HG02763 (cell line): ENCODE results near the gene LINGO1.

Experiments used
- ATAC-seq: cut with Tn5 transposase; IDR thresholded peaks from one replicate; pipeline ENCODE4 v1.9.1; 2021; ENCODE audit warnings: mild to moderate bottlenecking, moderate library complexity; ENCODE audit not compliant: unreplicated experiment

The LINGO1 gene

GRCh38 chr15:77574521-77575202, 58.0 kb downstream of the LINGO1 start:
- ATAC-seq, result no peak

DNA sequence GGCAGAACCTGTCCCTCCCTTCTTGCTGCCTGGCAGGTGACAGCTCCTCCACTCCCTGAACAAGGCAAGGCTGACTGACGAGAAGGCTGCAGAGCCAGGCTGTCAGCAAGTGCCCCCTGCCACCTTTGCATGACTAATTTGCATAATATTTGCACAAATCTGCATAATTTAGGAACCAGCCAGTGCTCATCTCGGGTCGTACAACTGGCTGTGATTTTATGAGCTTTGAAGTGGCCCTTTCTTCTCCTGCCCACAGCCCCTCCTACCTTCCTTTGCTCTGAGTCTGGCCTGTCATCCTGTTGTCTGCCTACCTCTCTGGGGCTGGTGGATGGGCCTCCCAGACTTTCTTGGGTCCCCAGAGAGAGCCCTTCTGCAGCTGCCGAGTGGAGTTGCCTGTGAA, 58.9 kb downstream of the LINGO1 start:
- ATAC-seq, result no peak

DNA sequence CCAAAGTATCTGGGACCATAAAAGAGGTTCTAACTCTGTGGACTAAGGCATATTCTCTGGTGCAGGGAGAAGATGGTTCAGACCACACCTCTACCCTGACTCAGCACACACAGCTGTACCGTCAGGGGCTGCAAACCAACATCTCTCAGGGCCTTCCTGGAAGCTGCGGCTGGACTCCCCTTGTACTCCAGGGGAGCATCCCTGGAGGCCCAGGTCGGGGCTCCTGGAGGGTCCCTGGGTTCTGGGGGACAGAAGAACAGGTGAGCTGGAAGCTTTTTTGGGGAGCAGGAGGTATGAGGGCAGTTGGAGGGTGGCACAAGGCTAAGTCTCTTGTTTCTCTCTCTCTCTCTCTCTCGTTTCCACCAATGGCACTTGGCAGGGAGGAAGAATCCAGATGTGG, 60.5 kb downstream of the LINGO1 start:
- ATAC-seq, result no peak

DNA sequence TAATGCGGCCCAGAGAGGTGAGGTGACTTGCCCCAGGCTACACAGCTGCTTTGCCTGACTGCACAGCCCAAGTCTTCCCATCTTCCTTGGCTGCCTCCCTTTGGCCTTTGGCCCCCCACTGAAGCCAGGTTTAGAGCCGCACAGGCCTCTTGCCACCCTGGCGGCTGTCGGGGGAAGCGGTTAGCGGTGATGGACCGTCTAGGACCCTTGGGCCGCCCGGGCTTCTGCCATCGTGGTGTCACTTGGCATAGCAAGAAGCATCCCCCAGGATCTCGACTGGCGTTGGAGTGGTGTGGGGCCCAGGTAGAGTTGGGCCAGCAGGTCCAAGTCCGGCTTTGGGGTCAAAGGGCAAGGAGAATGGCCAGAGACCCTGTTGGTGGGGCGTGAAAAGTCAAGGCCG, 61.0 kb downstream of the LINGO1 start:
- no peak for ATAC-seq

DNA sequence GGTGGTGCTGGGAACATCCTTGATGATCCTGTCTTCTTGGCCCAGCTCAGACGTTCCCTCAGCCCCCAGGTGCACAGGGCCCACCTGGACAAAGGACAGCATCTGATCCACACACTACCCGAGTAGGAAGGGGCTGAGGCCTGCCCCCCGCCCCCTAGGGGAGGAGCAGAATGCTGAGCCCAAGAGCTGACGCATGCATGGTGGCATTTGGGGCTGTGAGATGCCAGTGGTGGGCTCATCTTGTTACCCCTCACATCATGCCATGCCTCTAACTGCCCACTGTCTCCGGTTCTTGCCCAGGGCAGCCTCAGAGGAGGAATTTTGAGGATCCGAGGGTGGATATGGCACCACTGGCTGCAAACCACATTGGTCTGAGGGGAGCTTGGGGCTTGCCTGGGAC, 61.5 kb downstream of the LINGO1 start:
- no peak for ATAC-seq

DNA sequence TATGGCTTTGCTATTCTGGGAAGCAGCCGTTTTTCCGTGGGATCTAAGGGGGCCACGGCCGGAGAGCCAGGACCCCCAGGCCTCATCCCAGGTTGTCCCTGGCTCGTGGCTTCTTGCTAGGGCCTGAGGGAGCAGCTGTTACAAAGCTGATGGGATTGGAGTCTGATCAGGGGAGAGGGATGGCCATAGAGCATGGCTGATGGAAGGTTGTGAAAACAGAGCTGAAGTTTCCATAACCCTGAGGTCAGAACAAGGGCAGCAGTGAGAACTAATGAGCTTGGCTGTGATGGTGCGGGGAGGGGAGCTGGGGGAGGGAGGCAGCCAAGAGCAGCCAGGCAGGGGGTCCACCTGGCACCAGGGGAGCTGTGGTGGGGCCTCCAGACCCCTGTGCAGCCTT, 63.0 kb downstream of the LINGO1 start:
- no peak for ATAC-seq

DNA sequence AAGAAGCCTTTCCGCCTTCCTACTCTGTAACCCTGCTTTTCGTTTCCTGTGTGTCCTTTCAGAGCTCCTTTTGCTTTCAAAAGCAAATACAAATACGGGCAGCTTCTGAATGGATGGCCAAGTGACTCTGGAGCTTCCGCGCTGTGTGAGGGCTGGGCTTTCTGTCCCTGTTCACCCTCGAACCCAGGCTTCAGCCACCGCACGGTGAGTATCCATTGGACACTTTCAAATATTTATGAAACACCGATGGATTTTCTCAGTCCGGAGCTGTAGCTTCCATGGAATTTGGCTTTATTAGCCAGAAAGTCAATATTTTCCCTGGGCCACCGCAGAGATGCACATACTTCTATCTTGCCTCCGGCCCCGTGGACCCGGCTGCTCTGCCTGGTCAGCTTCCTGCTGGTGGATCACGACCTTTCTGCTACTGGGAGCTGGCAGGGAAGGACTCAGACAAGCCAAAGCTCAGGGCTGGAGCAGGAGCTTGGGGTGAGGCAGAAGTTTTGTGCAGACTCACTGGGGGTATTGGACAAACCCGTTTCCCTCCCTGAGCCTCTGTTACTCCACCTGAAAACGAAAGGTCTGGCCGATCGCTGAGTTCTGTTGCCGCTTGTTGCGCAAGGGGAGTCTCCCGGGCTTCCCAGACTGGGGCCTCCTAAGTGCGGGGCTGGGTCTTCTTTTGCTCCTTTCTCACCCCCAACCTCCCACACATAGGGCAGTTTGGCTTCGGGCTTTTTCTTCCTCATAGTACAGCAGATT, 63.6 kb downstream of the LINGO1 start:
- ATAC-seq, result no peak

- ATAC-seq, result no peak
These were observed 64.4 kb downstream of the LINGO1 start for GRCh38 chr15:77568014-77568972.

DNA sequence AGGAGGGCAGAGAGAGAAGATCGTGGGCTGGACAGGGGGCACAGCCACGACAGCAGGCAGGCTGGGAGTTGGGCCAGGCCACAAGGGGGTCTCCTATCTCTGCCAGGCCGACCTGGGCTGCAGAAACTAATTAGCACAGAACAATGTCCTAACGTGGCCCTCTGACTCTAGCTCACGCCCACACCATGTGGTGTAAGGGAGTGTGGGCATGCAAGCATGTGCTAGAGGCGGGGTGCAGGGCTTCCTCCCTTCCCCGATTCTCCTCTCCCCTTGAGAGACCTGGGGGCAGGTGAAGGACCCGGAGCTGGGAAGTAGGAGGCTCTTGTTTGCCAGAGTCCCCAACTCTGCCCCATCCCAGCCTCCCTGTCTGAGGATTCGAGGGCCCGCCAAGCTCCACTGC, 65.5 kb downstream of the LINGO1 start:
- no peak for ATAC-seq

DNA sequence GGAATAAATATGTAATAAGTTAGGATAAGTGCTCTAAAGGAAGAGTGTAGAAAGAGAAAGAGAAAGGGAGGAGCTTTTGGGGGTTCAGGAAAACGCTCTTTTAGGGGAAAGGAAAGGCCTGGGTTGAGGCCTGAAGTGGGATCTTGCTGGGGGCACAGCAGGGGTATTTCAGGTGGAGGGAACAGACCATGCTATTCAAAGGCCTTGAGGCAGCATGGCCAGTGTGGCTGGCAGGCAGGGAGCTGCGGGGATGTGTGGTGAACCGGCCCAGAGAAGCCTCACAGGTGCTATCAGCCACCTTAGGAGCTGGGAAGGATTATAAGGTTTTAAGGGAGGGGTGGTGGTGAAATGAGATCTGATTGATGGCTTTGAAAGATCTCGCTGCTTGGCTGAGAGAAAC, 66.6 kb downstream of the LINGO1 start:
- ATAC-seq, result no peak

DNA sequence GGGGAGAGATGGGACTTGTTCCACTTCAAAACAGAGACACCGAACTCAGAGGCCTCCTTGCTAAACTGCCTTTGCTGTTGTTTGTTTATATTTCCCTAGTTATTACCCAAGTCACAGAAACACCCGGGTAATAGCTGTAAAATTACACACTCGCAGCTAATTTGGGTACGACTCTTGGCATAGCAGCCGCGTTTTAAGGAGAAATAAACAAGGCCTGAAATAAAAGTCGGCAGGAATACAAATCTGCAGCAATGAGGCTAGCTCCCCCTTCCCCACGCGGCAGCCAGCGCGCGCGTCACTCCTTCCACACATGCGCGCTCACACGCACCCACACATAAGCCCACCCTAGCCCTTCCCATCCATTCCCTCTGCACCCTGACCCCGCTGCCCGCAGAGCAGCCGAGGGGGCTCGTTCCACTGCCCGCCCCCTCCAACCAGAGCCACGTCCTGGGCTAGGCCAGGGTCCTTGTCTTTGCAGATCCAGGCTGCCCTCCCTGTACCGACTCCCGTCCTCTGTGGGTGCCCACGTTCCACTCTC, 67.3 kb downstream of the LINGO1 start:
- no peak for ATAC-seq

DNA sequence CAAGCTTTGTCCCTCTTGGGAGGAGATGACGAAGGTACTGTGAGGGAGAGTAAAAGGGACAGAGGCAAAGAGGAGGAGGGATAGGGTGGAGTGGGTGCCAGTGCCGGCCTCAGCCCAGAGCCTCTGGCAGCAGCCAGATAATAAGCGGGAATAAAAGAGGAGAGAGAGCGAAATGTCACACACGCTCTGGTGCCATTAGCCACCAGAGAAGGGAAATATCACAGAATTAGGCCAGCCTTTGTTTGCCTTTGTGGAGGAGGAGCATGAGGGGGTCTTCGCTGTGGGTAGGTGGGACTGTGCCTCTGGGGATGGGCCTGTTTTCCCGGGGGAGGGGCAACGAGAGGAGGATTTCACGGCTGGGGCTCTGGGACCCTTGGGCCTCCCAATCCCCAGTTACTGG, 67.8 kb downstream of the LINGO1 start:
- ATAC-seq, result no peak

DNA sequence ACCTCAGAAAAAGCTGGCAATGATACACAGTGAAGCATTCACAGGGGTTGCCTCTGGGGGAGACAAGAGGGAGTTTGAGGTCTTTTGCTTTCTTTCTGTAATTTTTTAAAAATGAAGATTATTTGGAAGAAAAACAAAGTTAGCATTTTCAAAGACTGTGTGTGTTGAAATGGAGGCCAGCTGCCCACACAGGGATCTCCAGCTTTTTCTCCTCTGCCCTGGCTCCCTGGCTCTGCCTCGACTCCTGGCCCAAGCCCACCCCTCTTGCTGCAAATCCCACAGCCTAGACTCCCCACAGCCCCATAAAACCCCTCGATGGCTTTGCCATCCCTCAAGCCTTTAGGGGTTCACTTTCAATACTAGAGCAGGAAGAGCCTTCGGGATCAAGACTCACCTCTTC, 68.4 kb downstream of the LINGO1 start:
- ATAC-seq, result no peak

DNA sequence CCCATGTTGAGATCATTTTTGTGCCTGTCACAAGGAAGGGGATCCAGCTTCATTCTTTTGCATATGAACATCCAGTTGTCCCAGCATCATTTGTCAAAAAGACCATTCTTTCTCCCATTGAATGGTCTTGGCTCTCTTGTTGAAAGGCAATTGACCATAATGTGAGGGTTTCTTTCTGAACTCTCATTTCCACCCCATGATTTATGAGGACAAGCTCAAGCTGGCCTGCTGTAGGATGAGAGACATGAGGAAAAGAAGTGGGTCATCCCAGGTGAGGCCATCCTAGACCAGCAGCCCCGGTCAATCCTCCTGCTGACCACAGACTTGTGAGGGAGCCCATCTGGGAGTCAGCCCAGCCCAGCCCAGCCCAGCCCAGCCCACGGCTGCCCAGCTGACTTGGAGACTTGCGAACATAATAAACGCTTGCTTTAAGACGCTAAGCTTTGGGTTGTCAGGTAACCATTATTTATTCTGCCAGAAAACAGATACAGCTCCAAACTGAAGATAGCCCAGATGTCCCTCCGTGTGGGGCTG, 69.0 kb downstream of the LINGO1 start:
- ATAC-seq, result no peak
